Measurements from ENCODE around the gene ARHGAP26.
A peak's percentile ranks its signal among the peaks of the same experiment; 100 is the strongest.

The ARHGAP26 gene

GRCh38 chr5:143008809-143009521 is 238.8 kb downstream of the ARHGAP26 start:
- DNase-seq (ENCODE audit: low spot score) (peak; percentile 96), FAIRE-seq (peak; percentile 91)

GRCh38 chr5:143010351-143010750 is 240.2 kb downstream of the ARHGAP26 start:
- DNase-seq (ENCODE audit: low spot score) (no peak), FAIRE-seq (no peak)

DNA sequence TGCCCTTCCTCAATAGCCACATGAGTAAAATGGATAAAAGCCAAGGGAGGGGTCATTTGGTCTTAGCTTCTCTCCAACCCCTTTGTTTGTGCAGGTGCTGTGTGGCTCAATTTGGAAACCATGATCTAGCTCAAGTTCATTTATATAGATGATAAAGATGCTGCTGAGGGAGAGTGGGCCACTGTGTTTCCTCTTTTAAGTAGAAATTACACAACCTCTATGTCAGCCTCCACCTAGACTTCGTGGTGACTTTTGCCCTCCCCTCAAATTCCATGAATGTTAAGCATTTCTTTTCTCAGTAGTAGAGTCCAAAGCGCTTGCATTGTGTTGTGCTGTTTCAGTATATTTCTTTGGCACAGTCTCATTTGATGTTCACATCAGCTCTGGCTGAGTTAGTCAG is 241.4 kb downstream of the ARHGAP26 start:
- FAIRE-seq = no peak
- no peak for DNase-seq (ENCODE audit: low spot score)

DNA sequence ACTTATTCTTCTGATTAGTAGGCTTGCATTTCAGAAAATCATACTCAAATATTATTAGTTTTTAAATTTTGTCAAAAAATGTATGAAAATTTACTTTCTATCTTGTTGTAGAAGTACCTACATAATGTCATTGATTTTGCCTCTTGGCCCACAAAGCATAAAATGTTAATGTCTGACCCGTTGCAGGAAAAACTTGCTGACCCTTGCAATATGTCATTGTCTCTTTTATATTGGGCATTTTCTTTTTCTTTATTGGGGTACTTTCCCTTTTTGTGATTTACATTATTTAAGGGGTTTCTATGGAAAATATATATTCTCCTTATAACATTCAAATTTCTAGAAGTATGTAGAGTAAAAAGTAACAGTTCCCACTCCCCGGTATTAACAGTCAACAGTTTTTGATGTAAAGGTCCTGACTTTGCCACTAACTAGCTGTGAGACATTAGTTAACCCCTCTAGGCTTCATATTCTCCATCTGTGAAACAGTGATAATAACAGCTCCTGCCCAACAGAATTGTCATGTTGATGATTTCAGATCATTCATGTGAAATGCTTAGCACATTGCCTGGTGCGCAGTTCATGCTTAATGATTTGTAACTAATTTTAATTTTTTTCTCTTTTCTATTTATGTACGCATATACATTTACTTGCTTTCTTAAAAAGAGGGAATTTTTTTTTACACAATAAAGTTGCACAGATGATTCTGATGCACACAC is 243.2 kb downstream of the ARHGAP26 start:
- DNase-seq (ENCODE audit: low spot score) (no peak), FAIRE-seq (no peak)

DNA sequence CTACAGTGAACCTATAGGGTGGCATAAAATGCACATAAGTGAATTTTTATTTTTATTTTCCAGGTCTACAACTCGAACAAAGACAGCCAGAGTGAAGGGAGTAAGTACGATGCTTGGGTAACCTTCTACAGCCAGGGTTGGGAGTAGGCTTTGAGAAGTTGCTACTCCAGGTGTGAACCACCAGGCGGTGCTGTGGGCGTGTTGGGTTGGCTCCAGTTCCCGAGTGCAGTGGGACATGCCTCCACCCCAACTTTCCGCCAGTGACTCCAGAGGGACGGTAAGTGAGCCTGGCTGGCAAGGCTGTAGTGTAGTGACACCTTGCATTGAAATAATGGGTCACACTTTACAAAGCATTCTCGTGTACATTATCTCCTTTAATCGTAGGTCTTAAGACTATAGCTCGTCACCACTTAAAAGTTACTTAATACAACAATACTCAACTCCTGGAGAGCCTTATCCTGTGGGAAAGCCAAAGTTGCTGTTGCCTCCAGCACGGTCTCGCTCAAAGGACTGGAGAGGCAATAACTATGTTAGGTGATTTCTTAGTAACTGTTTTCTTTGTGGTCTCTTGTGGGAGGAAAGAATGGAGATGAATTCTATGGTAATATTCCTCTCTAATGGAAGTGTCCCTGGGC is 244.0 kb downstream of the ARHGAP26 start:
- DNase-seq (ENCODE audit: low spot score) = no peak
- FAIRE-seq = no peak

DNA sequence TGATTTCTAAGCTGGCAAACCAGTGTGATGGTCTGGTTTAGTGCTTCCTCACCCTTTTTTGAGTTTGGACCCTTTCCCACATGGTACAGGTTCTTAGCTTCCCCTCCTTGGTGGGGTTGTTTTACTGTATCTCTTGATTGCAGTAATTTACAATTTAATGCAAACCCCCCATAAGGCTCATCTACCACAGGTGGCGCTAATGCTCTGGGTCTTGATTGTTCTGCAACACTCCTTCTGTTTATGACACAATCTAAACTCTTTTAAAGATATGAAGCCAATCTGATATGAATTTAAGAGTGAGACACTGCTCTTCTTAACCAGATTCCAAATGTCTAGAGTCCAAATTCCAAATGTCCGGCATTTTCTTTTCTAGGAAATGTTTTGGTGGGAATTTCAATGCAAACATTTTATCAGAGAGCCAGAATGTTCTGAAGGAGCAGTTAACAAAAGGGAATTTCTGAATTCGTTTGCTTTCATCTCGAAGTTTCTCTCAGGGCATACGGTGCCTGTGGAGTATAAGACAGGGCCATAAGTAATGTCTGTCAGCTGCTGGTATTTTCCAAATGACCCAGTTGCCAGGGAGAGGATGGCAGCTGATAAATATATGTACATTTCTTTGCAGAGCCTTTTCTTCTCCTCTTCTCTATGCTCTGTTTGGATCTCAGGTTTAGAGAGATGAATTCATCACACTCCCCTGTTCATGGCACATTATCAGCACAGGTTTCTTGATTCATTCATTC is 246.8 kb downstream of the ARHGAP26 start:
- no peak for DNase-seq (ENCODE audit: low spot score)

GRCh38 chr5:143017541-143017940 is 247.4 kb downstream of the ARHGAP26 start:
- FAIRE-seq = no peak

More for the DNA sequence above, 246.8 kb downstream of the ARHGAP26 start:
- no peak for FAIRE-seq

DNA sequence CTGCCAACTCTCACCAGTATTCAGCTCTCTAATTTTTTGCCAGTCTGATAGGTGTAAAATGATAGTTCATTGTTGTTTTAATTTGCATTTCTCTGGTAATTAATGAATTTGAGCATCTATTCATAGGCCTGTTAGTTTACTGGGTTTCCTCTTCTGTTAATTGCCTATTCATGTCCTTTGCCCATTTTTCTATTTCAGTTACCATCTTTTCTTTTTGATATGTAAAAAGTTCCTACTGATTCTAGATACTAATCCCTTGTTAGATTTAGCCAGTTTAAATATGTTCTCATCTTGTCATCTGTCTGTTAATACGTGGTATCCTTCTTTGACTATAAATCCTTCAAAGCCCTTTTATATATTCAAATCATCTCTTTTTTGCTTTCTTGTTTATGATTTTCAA is 247.8 kb downstream of the ARHGAP26 start:
- DNase-seq (ENCODE audit: low spot score) = no peak
- no peak for FAIRE-seq

More at GRCh38 chr5:143017541-143017940, 247.4 kb downstream of the ARHGAP26 start:
- DNase-seq (ENCODE audit: low spot score) = no peak

GRCh38 chr5:143019157-143019556 is 249.0 kb downstream of the ARHGAP26 start:
- FAIRE-seq (no peak), DNase-seq (ENCODE audit: low spot score) (no peak)

DNA sequence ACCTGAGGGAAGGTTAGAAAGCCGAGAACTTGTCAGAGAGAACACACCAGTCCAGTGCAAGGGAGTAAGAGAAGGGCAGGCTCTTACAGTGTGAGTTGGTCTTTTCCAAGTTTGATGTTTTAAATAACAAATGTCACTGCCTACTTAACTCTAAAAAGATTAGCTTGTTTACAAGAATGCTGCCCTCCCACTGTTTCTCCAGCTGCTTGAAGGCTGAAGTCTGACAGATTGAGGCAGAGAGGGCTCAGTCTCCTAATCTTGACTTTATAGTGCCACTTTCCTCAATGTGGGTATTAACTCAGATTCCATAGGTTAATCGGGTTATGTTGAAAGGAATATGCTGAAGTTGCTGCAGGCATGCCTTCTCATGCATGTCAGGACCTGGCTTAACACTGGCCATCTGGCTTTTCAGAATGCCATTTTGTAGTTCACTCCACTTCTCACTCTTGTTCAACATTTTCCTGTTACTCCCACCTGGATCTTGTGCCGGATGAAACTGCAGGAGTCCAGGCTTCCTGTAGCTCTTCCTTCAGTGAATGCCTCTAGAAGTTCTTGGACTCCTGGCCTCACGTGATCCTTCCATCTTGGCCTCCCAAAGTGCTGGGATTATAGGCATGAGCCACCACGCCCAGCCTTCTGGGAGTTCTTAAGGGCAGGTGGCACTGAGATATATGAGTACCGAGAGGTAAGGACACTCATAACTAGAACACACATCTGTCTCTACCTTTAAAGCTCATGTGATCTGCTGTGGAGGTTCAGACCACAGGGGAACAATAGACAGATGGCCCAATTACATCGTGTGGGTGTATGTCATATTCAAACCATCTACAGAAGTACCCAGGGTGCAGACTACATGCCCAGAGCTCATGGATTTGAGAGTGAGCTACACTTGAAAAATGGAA is 249.7 kb downstream of the ARHGAP26 start:
- no peak for FAIRE-seq
- no peak for DNase-seq (ENCODE audit: low spot score)

- no peak for DNase-seq (ENCODE audit: low spot score)
- no peak for FAIRE-seq
These were observed 251.4 kb downstream of the ARHGAP26 start for GRCh38 chr5:143021595-143021994.

GRCh38 chr5:143023411-143024096 is 253.4 kb downstream of the ARHGAP26 start:
- no peak for FAIRE-seq
- no peak for DNase-seq (ENCODE audit: low spot score)

DNA sequence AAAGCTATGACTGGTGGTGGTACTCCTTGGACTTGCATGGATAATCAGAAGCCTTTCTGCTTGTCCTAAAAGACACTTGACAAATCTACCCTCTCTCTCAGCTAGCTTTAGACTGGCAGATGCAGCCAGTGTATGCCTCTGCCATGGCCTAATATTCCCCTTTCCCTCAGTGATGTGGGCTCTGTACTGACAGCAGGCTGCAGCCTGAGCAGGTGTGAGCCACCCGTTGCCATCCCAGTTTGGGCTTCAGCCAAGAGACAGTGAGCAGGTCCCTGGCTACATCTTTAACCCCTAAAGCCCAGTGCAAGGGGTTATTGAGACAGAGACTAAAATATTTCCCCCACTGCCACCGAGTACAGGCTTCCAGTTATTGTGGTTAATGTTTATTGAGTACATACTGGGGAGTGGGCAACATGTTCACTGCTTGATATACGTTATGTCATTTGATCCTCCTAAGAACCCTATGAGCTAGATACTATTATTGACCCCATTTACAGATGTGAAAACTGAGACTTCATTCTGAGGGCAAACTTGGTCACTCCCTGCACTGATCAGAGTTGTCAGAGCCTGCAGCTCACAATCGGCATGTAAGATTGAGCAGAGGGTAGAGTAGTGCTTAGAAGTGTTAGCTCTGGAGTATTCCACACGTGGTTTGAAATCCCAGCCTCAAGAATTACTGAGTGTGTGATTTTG is 254.2 kb downstream of the ARHGAP26 start:
- FAIRE-seq = no peak
- no peak for DNase-seq (ENCODE audit: low spot score)

DNA sequence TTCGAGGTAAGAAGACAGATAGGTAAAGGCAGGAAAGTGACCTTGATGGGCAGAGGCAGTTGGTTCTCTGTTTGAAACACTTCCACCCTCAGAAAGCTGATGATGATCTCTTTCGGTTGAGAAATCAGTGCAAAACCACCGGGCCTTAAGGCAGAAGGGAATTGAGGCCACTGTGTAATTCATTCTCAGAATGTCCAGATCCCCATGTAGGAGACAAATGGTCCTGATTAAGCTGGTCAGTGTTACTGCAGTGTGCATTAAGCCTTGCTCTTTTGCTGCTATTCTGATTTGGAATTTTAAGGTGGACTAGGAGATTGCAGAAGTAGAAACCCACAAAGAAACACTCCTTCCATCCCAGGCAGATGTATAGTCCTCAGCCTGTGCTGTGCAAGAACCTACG is 255.2 kb downstream of the ARHGAP26 start:
- FAIRE-seq (no peak), DNase-seq (ENCODE audit: low spot score) (no peak)

GRCh38 chr5:143025971-143026370 is 255.8 kb downstream of the ARHGAP26 start:
- FAIRE-seq = no peak
- DNase-seq (ENCODE audit: low spot score) = no peak

DNA sequence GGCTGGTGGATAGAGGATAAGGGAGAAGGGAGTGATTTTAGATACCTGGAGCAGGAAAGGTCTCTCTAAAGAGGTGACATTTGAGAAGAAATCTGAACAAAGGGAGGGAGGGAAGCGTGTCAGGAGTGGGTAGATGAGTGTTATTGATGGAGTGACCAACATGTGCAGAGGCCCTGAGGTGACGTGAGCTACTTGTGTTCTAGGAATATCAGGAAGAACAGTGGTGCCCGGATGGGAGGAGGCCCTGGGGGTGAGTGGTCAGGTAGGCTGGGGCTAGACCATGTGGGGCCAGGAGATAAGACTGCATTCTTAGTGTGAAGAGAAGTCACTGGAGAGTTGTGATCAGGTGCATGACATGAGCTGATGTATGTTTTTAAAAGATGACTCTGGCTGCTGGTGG is 256.2 kb downstream of the ARHGAP26 start:
- no peak for FAIRE-seq
- no peak for DNase-seq (ENCODE audit: low spot score)

DNA sequence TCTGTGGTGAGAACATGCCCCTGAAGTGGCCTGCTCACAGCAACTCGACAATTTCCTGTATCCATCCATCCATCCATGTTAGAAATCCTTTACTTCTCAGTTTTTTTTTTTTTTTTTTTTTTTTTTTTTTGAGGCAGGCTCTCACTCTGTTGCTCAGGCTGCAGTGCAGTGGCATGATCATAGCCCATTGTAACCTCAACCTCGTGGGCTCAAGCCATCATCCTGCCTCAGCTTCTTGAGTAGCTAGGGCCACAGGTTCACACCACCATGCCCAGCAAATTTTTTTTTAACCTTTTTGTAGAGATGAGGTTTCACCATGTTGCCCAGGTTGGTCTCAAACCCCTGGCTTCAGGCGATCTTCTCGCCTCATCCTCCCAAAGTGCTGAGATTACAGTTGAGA is 259.1 kb downstream of the ARHGAP26 start:
- no peak for DNase-seq (ENCODE audit: low spot score)
- no peak for FAIRE-seq

DNA sequence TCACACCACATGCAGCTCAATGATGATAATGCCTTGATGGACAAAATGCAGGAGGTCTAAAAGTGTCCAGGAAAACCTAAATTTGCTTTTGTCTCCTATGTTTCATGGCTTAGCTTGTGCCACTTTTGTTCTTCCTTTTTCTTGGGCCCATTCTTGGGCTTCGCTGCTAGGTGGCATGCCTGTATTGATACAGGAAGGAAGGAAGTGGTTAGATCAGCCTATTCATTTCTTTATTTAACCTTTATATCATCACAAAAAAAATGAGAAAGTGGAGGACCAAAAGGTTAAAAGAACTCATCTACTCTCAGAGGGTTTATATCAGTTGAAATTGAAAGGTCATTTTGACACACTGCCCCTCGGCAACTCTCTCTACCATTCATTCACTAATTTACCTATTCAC is 260.2 kb downstream of the ARHGAP26 start:
- DNase-seq (ENCODE audit: low spot score) (no peak), FAIRE-seq (no peak)

GRCh38 chr5:143031781-143032580 is 261.8 kb downstream of the ARHGAP26 start:
- DNase-seq (ENCODE audit: low spot score) = no peak

More at GRCh38 chr5:143031781-143032580, 261.8 kb downstream of the ARHGAP26 start:
- FAIRE-seq = no peak

Measured in RCC 7860 (cell line).